Motor neuron (in vitro differentiated cells): ENCODE data around the gene LUC7L. TPM values are rescaled to one million over a fixed set of nuclear protein-coding genes. Genes with fewer than 3 reads are reported as not detected.

Experiments
- ATAC-seq, 8 experiments: fragments of 200-7000 bp; cut with Tn5 transposase; replicated peaks in 6 of 8; 2 replicates each; pipeline ENCODE4 v1.8.0; 2021; ENCODE audit warnings: mild to moderate bottlenecking in 8 of 8, moderate library complexity in 8 of 8
- H3K27ac ChIP-seq, 2 donors: fragments of 250-450 bp; sonication (Bioruptor Pico); 2 replicates each; pipeline ENCODE4 v1.9.0; 2021; ENCODE audit warnings: antibody characterized with exemption in 2 of 2, mild to moderate bottlenecking in 2 of 2, moderate library complexity in 1 of 2
- H3K4me1 ChIP-seq, 2 donors: fragments of 250-450 bp; sonication (Bioruptor Pico); replicated peaks in 1 of 2; 2 replicates each; pipeline ENCODE4 v1.6.1; 2021; ENCODE audit warnings: antibody characterized with exemption in 2 of 2, mild to moderate bottlenecking in 2 of 2, moderate library complexity in 1 of 2
- H3K4me3 ChIP-seq, 5 donors: fragments of 250-450 bp; sonication (Bioruptor Pico); 2 replicates each; pipeline ENCODE4 v1.9.0; 2021; ENCODE audit warnings: antibody characterized with exemption in 5 of 5, mild to moderate bottlenecking in 5 of 5, moderate library complexity in 4 of 5
- WGBS, 10 experiments: fragments of 450-650 bp; shearing (Covaris generic); methylation state at CpG; one replicate each; pipeline ENCODE4 v1.0.0; 2022; 5-methylcytosine and 5-hydroxymethylcytosine counted together
- in situ Hi-C, 9 experiments: fragments of 400-800 bp; cut with MboI; loops; one replicate each; pipeline ENCODE4 v1.15.0; 2021; ENCODE audit warnings: low sequenced_read_pairs in 9 of 9, low pct_unique_long_range_greater_than_20kb in 2 of 9; ENCODE audit not compliant: unreplicated experiment in 9 of 9
- total RNA-seq, 8 experiments: library from RNA; unstranded; fragments of 300-600 nt; gene quantifications; 2 replicates each; pipeline versions ENCODE4 v1.2.3 to v1.2.4, GENCODE V29; 2022

Gene LUC7L, protein sequence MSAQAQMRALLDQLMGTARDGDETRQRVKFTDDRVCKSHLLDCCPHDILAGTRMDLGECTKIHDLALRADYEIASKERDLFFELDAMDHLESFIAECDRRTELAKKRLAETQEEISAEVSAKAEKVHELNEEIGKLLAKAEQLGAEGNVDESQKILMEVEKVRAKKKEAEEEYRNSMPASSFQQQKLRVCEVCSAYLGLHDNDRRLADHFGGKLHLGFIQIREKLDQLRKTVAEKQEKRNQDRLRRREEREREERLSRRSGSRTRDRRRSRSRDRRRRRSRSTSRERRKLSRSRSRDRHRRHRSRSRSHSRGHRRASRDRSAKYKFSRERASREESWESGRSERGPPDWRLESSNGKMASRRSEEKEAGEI
- 100 to 1,000 TPM in 3 of 8 experiments, 10 to 100 TPM in 5; 75.5 to 188 (median 90.9) TPM for total RNA-seq

- whole genome bisulfite sequencing, 10 experiments = 0 to 30% (median 16%) methylated on average over 1 to 28 of the region's 88 CpGs; no CpG with 5 or more reads in 2 of the 10 experiments
- Histone ChIP-seq H3K4me1 (peaks cover 2 to 10% of the 10 kb centered on the region in 2 donors), H3K27ac (peak within 1 kb of the TSS; percentile 98 to 99), H3K4me3 (peak within 1 kb of the TSS; percentile 77 to 93 (median 90))
- in situ Hi-C loops = no loop called here
- peak; percentile 87 to 95 (median 93) for ATAC-seq
These were observed at the start of gene LUC7L for GRCh38 chr16:228852-229730. TSS of gene LUC7L (minus strand) at chr16:229449. CDS start at chr16:229339, 110 bp downstream.

GRCh38 chr16:278863-279366 is 49.7 kb upstream of the LUC7L start:
- ATAC-seq = peak in 4 of 8 experiments; percentile 7 to 38 (median 14)
- Histone ChIP-seq H3K4me3 (no peak overlapping the region), H3K4me1 (peaks cover 15 to 18% of the 10 kb centered on the region in 2 donors), H3K27ac (no peak overlapping the region)
- 27 to 83% (median 67%) methylated on average over 1 to 5 of the region's 6 CpGs; no CpG with 5 or more reads in 1 of the 10 experiments for WGBS, 10 experiments
- in situ Hi-C loops = no loop called here

GRCh38 chr16:276426-277077 is 47.3 kb upstream of the LUC7L start:
- peaks cover 10 to 12% of the 10 kb centered on the region in 2 donors for H3K4me1 ChIP-seq
- in situ Hi-C loops = no loop called here
- peak in 2 of 8 experiments; percentile 3 to 10 for ATAC-seq
- 63 to 95% (median 86%) methylated on average over 2 to 5 of the region's 20 CpGs; no CpG with 5 or more reads in 6 of the 10 experiments for WGBS, 10 experiments
- no peak overlapping the region for H3K4me3 ChIP-seq
- H3K27ac ChIP-seq = no peak overlapping the region

GRCh38 chr16:275786-276232 is 46.6 kb upstream of the LUC7L start, which contains the start of gene RGS11:
TSS of gene RGS11 (minus strand) at chr16:275944. CDS start at chr16:275911, 33 bp downstream.
- WGBS, 10 experiments = no CpG with 5 or more reads among the region's 56 CpGs
- in situ Hi-C loops = no loop called here
- peak; percentile 11 to 66 (median 18) for ATAC-seq
- Histone ChIP-seq H3K4me3 (peak within 1 kb of the TSS; percentile 26 to 40 (median 34)), H3K27ac (no peak within 1 kb of the TSS), H3K4me1 (peaks cover 6 to 7% of the 10 kb centered on the region in 2 donors)

DNA sequence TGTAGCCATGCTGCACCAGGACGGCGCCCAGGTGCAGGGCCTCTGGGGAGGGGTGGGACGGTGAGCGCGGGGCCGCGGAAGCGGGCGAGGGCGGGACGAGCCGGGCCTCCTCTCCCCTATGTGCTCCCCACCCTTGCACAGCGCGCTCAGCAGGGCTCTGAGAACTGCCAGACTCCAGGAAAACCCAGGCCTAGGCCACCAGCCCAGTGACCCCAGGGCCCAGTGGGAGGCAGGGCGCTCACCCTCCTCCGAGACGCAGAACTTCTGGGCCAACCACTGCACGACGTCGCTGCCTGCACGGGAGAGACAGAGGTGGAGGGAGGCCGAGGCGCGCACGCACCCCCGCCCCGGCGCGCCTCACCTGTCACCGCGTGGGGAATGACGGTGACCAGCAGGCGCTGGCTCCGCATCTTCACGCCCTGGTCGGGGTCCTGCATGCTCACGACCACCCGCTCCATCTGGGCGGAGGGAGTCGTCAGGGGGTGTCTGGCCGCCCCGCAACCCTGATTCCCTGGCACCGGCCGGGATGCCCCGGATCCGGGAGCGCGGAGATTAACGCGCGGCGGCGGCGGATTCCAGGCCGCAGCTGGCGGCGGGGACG is 45.9 kb upstream of the LUC7L start:
- H3K27ac ChIP-seq = no peak overlapping the region
- peaks cover 6 to 7% of the 10 kb centered on the region in 2 donors for H3K4me1 ChIP-seq
- peak overlapping the region; percentile 26 to 40 (median 34) for H3K4me3 ChIP-seq
- WGBS, 10 experiments = 3% methylated on average over 7 of the region's 58 CpGs; no CpG with 5 or more reads in 9 of the 10 experiments
- in situ Hi-C loops = no loop called here
- ATAC-seq = peak; percentile 13 to 53 (median 38)

- WGBS, 10 experiments = 100% methylated on average over 1 to 2 of the region's 30 CpGs; no CpG with 5 or more reads in 8 of the 10 experiments
- H3K27ac ChIP-seq = no peak overlapping the region
- peak in 2 of 8 experiments; percentile 14 to 17 for ATAC-seq
- in situ Hi-C loops = no loop called here
- H3K4me3 ChIP-seq = no peak overlapping the region
- H3K4me1 ChIP-seq = peaks cover 6 to 7% of the 10 kb centered on the region in 2 donors
These were observed 44.5 kb upstream of the LUC7L start for GRCh38 chr16:273547-274421.

GRCh38 chr16:272633-273546 is 43.6 kb upstream of the LUC7L start:
- 82 to 89% methylated on average over 2 to 4 of the region's 36 CpGs; no CpG with 5 or more reads in 8 of the 10 experiments for WGBS, 10 experiments
- H3K4me1 ChIP-seq = peaks cover 6 to 7% of the 10 kb centered on the region in 2 donors
- H3K27ac ChIP-seq = no peak overlapping the region
- no peak overlapping the region for H3K4me3 ChIP-seq
- no peak for ATAC-seq
- in situ Hi-C loops = no loop called here

GRCh38 chr16:270381-271255 is 41.4 kb upstream of the LUC7L start:
- no peak for ATAC-seq
- H3K27ac ChIP-seq = no peak overlapping the region
- 80 to 90% methylated on average over 1 to 2 of the region's 34 CpGs; no CpG with 5 or more reads in 8 of the 10 experiments for WGBS, 10 experiments
- H3K4me3 ChIP-seq = no peak overlapping the region
- in situ Hi-C loops = no loop called here
- H3K4me1 ChIP-seq = peaks cover 0 to 6% of the 10 kb centered on the region in 2 donors

- in situ Hi-C loops = no loop called here
- no peaks in the 10 kb centered on the region for H3K4me1 ChIP-seq
- no peak overlapping the region for H3K27ac ChIP-seq
- ATAC-seq = no peak
- 37 to 100% (median 75%) methylated on average over 1 to 4 of the region's 24 CpGs; no CpG with 5 or more reads in 6 of the 10 experiments for WGBS, 10 experiments
- H3K4me3 ChIP-seq = no peak overlapping the region
These were observed 40.0 kb upstream of the LUC7L start for GRCh38 chr16:269061-269796.
